ENCODE measurements around the gene UBC. TPM values are rescaled to one million over a fixed set of nuclear protein-coding genes. Genes with fewer than 3 reads are reported as not detected.

UBC gene
- total and polyA plus RNA-seq, 9 of the 15 experiments (the other 6 are each of a cell fraction or from before 2014, with no cell fraction given) = 533 to 1,153 (median 813) TPM

DNA sequence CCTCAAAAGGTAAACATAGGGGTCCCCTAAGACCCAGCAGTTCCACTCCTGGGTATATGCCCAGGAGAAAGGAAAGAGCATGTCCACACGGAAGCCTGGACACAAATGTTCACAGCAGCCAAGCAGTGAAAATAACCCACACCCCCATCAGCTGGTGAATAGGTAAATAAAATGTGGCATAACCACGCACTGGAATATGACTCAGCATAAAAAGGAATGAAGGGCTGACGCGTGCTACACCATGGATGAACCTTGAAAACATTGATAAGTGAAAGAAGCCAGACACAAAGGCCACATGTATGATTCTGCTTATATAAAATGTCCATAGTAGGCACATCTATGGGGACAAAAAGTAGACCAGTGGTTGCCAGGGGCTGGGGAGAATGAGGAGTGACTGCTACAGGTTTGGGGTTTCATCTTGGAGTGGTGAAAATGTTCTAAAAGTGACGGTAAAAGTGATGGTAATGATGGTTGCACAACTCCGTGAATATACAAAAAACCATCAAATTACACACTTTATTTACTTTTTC, 47.0 kb downstream of the UBC start (continued):
- TF ChIP-seq ZBTB40 (IDR thresholded peaks at IDR 0.05) (no peak), ZBTB40 (CRISPR knock-in tag; IDR thresholded peaks at IDR 0.05) (no peak), EP300 (IDR thresholded peaks at IDR 0.05; ENCODE audit: low read length) (0 out of 2 replicates have a peak, but pooled peaks have one; percentile 30), CEBPB (tag; IDR thresholded peaks at IDR 0.05) (peak; percentile 84), ZNF165 (CRISPR knock-in tag; IDR thresholded peaks at IDR 0.05; ENCODE audit: borderline replicate concordance) (no peak), ZNF253 (CRISPR knock-in tag; conservative IDR thresholded peaks at IDR 0.05) (no peak), KDM2B (CRISPR knock-in tag; IDR thresholded peaks at IDR 0.05) (no peak), EP400 (IDR thresholded peaks at IDR 0.05) (peak; percentile 72), ZNF23 (CRISPR knock-in tag; IDR thresholded peaks at IDR 0.05) (no peak), THRA (IDR thresholded peaks at IDR 0.05) (no peak), NBN (IDR thresholded peaks at IDR 0.05; ENCODE audit: low read depth) (no peak), CBX3 (IDR thresholded peaks at IDR 0.05; ENCODE audit: borderline replicate concordance in 1 of 2, low read length in 2 of 2) (0 out of 3 replicates have a peak, but pooled peaks of 1 of the 2 experiments have one; percentile 25), U2AF2 (optimal IDR thresholded peaks at IDR 0.05; ENCODE audit: low read depth, low read length) (no peak), CHD1 (IDR thresholded peaks at IDR 0.05; ENCODE audit: low read length) (no peak), ZNF584 (CRISPR knock-in tag; IDR thresholded peaks at IDR 0.05; ENCODE audit: low read depth) (0 out of 2 replicates have a peak, but pooled peaks have one; percentile 65), TRIM24 (IDR thresholded peaks at IDR 0.05) (peak; percentile 46 to 69; a peak in 1 of 4 replicates)

All from K562 (cell line).